HG02973 (cell line): ENCODE measurements around the gene STUM.

Source experiments
- ATAC-seq: cut with Tn5 transposase; IDR thresholded peaks from one replicate; pipeline ENCODE4 v1.9.1; 2021; ENCODE audit warnings: moderate library complexity; ENCODE audit not compliant: unreplicated experiment

Gene STUM

DNA sequence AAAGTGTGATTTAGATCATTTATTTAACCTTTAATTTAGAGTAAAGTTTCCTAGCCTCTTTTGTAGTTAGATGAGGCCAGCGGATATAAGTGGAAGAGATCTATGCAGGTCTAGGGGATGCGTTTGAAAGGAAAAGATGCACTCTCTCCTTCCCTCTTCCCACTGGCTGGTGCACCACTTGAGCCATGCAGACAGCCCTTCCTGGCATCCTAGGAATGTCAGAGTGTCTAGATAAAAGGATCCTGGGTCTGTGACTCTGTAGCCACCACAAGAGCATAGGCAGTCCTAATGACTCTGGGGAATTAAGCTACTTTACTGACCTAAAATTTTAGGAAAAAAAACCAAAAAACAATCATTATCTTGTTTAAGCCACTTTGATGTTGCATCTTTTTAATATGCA, 16.0 kb upstream of the STUM start:
- no peak for ATAC-seq

DNA sequence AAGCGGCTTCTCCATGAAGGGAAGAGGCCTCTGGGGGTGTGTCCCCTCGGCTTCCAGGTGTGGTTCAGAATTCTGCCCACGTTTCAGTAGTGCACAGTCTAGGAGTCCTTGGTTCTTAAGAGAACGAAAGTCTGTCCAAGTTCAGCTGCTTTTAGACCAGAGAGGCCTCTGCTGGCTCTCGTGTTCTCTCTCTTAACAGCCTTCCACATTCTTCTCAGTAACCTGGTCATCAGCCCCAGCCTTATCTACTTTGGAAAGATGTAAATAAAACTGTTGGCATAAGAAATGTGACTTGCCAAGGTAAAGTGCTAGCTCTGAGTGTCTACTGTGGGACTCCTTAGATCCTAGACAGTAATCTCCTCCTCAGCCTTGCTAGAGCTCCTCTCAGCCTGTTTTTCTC, 15.3 kb upstream of the STUM start:
- no peak for ATAC-seq

DNA sequence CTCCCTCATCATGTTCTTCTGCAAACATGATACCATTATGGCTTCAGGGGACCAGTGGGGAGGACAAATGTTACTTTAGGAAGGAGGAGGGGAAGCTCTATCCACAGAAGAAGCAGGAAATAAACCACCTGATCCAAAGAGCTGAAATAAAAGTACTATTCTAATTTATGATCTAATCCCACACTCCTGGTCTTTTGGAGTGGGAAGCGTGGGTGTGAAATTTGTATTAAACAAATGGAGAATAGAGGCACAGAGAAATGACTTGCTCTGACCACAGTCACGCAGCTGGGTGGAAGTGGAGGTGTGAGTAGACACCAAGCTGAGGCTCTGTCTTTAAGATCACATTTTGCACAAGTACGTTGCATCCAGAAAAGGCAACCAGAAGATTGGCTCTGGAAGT, 14.5 kb upstream of the STUM start:
- ATAC-seq = no peak

DNA sequence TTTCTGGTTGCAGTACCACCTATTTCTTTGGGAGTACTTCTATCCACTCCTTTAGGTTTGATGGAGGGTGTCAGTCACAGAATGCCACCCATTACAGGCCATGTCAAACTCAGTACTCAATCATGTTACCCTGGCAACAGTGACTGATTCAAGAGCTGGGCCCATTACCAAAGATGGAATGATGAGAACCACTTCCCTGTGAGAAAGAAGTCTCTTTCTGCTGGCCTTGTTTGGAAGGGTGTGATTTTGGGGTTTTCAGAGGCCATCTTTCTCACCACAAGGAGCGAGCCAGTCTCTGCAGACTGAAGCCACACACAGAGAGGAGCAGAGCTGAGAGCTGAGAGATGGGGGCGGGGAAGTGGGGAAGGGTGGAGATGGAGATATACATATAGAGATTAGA, 13.9 kb upstream of the STUM start:
- ATAC-seq = no peak

- no peak for ATAC-seq
Observed at GRCh38 chr1:226535666-226536065, 12.9 kb upstream of the STUM start.

DNA sequence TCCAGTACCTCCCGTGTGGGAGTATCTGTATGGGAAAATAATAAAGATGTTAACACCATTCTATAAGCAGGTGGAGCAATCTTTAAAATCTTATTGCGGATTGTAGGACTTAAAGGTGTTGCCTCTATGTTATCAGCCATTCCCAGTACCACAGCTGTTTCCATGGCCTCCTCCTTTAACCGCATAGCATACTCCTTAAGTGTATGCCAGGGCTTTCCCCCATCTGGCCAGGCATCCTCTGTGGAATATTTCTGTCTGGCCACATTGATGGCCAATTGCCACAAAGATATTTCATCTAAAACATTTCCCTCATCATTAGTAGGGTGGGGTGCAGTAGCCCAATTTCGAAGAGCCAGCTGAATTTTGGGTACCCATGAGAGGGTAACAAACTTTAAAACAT, 7.3 kb upstream of the STUM start:
- no peak for ATAC-seq

- ATAC-seq = no peak
Observed at GRCh38 chr1:226541631-226542622, 6.6 kb upstream of the STUM start.

DNA sequence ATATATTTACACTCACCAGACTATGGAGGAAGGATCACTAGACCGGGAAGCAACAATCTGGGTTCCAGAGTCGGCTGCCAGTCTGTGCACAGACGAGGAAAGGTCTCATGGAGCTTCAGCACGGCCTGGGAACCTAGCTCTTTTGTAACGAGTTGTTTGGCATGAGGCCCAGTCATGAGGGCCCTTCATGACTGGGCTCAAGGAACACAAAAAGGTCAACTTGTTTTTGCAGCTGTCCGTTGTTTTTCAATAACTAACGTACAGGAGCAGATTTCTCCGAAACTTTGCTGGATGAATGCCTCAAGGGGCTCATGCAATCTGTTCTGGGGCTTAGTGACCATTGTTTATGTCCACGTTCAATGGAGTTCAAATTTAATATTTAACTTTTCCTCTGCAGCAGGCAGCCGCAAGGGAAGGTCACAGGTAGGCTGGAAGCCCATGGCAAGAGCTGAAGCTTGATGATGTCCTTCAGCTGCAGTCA, 5.9 kb upstream of the STUM start:
- ATAC-seq = no peak

- ATAC-seq = no peak
Observed at GRCh38 chr1:226545836-226546596, 2.5 kb upstream of the STUM start.

- ATAC-seq = no peak
Observed at GRCh38 chr1:226546926-226547325, 1.6 kb upstream of the STUM start.

GRCh38 chr1:226547754-226548191, 791 bp upstream of the STUM start:
- ATAC-seq = peak; percentile 84

DNA sequence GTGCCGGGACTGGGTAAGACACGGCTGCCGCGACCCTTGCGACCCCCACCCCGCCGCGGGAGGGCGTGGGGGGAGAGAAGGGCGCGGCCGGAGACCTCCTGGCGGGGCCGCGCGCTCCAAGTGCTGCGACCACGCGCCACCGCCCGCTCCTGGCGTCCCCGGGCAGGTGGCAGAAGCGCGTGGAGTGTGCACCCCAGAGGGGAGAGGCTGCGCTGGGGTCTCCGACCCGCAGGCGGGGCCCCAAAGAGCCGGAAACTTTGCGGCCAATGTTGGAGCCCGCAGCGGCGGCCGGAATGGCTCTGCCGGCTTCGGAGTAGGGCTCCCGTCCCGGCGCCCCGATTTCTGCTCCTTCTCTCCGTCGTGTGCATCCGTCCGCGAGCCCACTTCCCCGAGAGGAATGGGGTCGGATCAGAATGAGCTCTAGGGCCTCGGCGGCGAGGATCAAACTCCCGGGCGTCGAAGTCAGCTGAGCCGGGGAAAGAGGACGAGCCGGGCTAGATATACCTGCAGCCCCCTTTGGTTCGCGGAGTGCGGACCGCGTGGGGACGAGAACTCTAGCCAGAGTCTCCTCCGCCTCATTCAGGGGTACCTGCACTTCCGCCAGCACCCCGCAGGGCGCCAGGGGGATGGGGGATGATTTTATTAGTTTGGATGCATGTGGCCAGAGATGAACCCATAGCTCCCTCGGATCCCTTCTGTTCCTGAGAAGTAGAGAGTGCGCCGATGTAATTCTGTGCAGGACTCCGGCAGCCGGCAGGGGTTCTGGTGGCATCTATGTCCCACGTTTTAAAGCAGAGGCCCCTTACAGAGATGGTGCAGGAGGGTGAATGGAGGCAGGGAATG, 751 bp downstream of the STUM start:
- no peak for ATAC-seq

DNA sequence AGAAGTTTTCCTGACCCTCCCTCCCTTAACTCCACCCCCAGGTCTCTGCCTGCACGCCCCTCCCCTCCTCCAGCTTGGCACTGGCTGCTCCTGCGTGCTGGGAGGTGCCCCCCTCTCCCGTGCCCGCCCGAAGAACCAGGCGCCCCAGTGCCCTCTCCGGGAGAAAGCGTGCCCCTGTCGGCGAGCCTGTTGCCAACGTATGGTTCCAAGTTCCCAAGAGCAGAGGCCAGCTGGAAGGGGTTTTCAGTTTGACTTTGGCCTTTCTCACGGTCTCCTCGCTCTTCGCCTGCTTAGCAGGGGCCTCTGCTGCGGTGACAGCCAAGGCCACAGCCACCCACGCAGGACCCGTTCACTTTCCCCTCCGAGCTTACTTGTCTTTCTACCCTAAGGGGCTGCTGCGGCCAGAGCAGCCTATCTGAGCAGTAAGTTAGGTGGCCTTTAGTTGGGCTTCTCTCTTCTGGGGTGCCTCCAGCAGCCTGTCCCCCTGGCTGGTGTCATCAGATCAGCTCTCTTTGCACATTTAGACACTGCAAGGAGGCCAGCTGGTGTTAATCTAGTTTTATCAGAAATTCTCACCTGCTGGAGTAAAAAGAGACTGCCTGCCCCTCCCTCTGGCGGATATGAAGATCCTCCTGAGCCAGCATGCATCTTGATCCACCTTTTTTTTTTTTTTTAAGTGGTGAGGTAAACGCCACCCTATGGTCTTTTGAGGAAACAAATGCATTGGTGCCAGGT, 1.5 kb downstream of the STUM start:
- no peak for ATAC-seq

- ATAC-seq = no peak
Observed at GRCh38 chr1:226550672-226551041, 2.1 kb downstream of the STUM start.

DNA sequence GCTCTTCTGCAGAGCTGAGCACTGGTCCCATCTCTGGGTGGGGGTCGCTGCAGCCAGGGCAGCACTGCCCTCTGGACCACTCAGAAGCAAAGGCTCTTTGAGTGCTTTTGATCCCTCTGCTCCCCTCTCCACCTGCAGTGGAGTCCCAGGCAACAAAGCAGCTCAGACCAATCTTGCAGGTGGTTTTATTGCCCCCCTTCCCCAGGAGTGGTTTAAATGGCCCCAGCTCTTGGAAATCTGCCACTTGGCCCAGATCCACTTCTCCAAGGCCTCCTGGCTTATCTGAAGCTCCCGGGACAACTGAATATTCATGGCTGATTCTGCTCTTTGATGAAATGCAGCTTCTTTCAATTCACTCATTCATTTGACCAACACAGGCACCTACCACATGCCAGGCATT, 2.7 kb downstream of the STUM start:
- ATAC-seq = no peak

DNA sequence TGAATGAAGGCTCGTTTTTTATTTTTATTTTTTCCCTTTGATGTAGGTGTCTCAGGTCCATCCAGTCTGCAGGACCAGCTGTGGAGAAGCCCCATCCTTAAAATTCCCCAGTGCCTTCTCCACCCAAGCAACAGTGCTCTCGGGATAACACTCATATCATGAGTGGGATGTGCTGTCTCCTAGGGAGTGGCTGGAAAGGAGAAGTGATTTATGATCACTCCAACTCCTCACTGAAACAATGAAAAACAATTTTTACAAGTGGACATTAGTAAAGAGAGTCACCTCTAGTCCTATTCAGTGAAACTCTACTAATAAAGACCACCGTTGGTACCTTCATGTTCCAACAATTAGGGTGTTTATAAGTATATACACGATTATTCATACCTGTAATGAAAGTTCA, 3.5 kb downstream of the STUM start:
- ATAC-seq = no peak

- no peak for ATAC-seq
Observed at GRCh38 chr1:226553266-226553923, 4.8 kb downstream of the STUM start.

DNA sequence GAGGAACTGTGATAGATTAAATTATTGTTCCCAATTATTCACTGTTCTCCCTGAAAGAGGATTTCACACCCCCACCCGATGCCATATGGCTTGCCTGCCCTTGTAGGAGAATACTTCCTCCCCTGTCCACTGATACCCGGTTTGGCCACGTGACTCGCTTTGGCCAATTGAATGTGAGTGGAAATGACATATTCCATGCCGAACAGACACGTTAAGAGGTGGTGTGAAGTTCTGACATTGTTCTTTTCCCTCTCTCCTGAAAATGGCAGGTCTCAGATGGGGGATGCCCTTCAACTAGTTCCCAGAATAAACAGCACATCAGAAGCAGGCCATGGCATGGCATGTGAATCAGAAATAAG, 5.3 kb downstream of the STUM start:
- no peak for ATAC-seq

GRCh38 chr1:226555092-226555491, 6.5 kb downstream of the STUM start:
- ATAC-seq = no peak

- ATAC-seq = no peak
Observed at GRCh38 chr1:226557424-226557823, 8.9 kb downstream of the STUM start.
